Gastroesophageal sphincter (tissue), 3 donors: ENCODE measurements around the gene C6orf47.

Experiments used
- POLR2A ChIP-seq, 2 donors: fragments of 450-650 bp; IDR thresholded peaks; one replicate each; pipeline ENCODE4 v1.6.1; 2017; ENCODE audit warnings: antibody characterized with exemption in 2 of 2, mild to moderate bottlenecking in 2 of 2, moderate library complexity in 1 of 2
- TF ChIP-seq, protein P1 (sequence below), 4 experiments: fragments of 200-600 bp in 2 of 4; fragments of 450-650 bp in 2 of 4; sonication (generic) in 1 of 4; IDR thresholded peaks; one replicate each; pipeline ENCODE4 v1.5.1; 2017 to 2019; ENCODE audit warnings: antibody characterized with exemption in 4 of 4, mild to moderate bottlenecking in 2 of 4, moderate library complexity in 2 of 4

DNA sequence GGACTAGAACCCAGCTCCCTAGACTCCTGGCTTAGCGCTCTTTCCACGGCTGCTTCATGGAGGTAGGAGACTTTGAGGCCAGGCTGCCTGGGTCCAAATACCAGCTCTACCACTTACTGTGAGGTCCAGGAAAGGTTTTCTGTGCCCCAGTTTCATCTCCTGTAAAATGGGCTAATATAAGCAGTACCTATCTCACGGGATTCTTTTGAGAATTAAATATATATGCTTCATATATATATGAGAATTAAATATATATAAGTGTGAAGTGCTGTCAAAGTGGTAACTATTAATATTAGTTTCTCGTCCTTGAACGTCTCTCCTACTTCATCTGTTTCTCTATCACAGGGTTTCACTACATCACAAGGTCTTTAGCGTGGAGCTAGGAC is 30.5 kb upstream of the C6orf47 start:
- TF ChIP-seq, protein P1, sequence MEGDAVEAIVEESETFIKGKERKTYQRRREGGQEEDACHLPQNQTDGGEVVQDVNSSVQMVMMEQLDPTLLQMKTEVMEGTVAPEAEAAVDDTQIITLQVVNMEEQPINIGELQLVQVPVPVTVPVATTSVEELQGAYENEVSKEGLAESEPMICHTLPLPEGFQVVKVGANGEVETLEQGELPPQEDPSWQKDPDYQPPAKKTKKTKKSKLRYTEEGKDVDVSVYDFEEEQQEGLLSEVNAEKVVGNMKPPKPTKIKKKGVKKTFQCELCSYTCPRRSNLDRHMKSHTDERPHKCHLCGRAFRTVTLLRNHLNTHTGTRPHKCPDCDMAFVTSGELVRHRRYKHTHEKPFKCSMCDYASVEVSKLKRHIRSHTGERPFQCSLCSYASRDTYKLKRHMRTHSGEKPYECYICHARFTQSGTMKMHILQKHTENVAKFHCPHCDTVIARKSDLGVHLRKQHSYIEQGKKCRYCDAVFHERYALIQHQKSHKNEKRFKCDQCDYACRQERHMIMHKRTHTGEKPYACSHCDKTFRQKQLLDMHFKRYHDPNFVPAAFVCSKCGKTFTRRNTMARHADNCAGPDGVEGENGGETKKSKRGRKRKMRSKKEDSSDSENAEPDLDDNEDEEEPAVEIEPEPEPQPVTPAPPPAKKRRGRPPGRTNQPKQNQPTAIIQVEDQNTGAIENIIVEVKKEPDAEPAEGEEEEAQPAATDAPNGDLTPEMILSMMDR (IDR thresholded peaks at IDR 0.05), result no peak
- no peak for TF ChIP-seq POLR2A (IDR thresholded peaks at IDR 0.05)
